ENCODE data around the gene ZNF543.

DNA sequence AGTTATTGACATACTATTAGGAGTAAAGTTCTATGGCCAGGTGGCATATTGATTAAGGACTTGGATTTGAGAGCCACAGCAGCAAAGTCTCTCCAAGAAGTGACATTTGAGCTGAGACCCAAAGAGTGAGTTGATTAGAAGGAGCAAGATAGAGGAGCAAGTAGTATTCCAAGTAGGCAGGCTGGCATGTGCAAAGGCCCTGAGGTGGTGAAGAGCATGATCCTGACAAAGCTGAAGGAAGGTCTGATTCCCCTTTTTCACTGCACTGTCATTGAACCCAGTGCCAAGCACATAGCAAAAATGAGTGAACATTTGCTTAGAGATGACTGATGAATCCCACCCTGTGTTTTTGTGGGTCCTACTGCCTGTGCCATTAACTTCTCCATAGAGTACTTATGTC is 4.7 kb downstream of the ZNF543 start:
- TF ChIP-seq EZH2phosphoT487 (IDR thresholded peaks at IDR 0.05; ENCODE audit: borderline replicate concordance, low read length) = no peak
- TF ChIP-seq, protein P1, sequence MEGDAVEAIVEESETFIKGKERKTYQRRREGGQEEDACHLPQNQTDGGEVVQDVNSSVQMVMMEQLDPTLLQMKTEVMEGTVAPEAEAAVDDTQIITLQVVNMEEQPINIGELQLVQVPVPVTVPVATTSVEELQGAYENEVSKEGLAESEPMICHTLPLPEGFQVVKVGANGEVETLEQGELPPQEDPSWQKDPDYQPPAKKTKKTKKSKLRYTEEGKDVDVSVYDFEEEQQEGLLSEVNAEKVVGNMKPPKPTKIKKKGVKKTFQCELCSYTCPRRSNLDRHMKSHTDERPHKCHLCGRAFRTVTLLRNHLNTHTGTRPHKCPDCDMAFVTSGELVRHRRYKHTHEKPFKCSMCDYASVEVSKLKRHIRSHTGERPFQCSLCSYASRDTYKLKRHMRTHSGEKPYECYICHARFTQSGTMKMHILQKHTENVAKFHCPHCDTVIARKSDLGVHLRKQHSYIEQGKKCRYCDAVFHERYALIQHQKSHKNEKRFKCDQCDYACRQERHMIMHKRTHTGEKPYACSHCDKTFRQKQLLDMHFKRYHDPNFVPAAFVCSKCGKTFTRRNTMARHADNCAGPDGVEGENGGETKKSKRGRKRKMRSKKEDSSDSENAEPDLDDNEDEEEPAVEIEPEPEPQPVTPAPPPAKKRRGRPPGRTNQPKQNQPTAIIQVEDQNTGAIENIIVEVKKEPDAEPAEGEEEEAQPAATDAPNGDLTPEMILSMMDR (IDR thresholded peaks at IDR 0.05; ENCODE audit: low read depth, low read length, poor library complexity, severe bottlenecking) = no peak

Measured in DOHH2 (cell line).